C4-2B (cell line): ENCODE data around the gene MYH6.
"Not testable (repeated sequence)": the region's sequence is repeated elsewhere in the genome, so short reads cannot be mapped to it uniquely, and the experiment has no call there.

Source experiments
- H3K27ac ChIP-seq: fragments of 450-650 bp; 2 replicates; pipeline ENCODE4 v1.5.1; 2017
- CTCF ChIP-seq: fragments of 450-650 bp; conservative IDR thresholded peaks from 2 replicates; pipeline ENCODE4 v1.5.1; 2017; ENCODE audit warnings: mild to moderate bottlenecking
- ZFX ChIP-seq: fragments of 450-650 bp; IDR thresholded peaks from 2 replicates; pipeline ENCODE4 v1.6.1; 2017

The MYH6 gene

DNA sequence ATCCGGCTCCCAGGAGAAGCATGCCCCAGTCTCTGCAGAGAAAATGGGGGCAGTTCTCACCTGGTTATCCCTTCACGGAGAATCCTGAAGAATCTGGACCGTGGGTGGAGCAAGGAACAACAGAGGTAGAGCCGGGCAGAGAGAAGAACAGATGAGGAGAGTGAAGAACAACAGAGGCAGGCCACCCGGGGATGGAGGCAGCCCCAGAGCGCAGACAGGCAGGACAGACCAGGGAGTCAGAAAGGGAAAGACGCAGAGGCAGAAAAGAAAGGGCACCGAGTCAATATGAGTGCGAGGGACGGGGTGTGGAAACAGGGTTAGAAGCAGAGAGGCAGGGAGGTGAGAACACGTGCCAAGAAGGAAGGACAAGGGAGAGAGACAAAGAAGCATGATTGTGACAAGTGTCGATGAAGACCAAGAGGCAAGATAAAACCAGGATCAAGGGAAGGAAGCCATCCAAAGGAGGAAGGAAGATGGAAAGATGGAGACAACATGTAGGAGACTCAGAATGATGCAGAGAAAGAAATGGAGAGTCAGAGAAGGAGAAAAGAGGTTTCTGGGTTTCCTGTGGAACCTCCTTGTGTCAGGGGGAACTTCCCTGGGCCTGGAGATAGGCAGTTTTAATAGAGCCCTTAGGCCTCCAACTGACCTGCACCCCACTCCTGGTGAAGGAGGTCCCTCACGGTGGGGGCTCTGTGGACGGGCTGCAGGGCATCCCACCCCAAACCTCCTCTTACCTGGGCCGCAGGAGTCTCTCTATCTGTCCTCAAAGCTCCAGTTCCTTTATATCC is at the start of gene MYH6:
Gene MYH6, minus strand, starts transcription at position 758 of the 791 bp plus-strand sequence. CDS start 1,050 bp downstream, outside the sequence.
- no peak for TF ChIP-seq ZFX
- no peak for TF ChIP-seq CTCF
- H3K27ac ChIP-seq: no peak within 1 kb of the TSS

GRCh38 chr14:23456883-23457586 is 49.0 kb upstream of the MYH6 start:
- not testable (repeated sequence) for H3K27ac ChIP-seq
- peak; percentile 32 for TF ChIP-seq CTCF

DNA sequence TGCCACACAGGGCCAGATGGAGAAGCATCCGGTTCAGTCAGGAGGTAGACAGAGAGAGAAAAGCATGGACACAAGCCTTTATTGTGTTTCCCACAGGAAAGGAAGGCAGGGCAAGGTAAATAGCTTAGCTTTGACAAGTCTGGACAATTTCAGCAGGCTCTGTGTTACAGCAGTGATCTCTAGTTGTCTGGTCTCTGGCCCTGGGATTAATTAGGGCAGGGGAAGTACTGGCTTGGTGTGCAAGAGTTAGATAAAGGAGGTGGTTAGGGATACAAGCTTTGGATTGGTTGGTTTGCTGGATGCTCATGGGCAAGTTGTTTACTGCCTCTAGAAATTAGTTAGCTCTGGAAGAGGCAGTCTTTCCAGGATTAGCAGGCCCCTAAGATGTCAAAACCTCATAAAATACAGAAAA is 46.4 kb upstream of the MYH6 start:
- H3K27ac ChIP-seq: no peak overlapping the region
- TF ChIP-seq ZFX (no peak), CTCF (no peak)

- TF ChIP-seq ZFX (no peak), CTCF (no peak)
Measured at GRCh38 chr14:23452237-23452636, 44.2 kb upstream of the MYH6 start.

DNA sequence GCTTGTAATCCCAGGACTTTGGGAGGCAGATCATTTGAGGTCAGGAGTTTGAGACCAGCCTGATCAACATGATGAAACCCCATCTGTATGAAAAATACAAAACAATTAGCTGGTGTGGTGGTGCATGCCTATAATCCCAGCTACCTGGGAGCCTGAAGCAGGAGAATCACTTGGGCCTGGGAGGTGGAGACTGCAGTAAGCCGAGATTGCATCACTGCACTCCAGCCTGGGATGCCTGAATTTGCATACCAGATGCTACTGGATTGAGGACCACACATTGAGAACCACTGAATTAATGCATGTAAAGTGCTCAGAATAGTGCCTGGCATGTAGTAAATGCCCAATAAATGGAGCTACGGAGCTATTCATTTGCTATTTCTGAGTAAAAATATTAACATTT is 42.3 kb upstream of the MYH6 start:
- TF ChIP-seq ZFX: no peak
- TF ChIP-seq CTCF: no peak
- H3K27ac ChIP-seq: no peak overlapping the region

More at GRCh38 chr14:23452237-23452636, 44.2 kb upstream of the MYH6 start:
- no peak overlapping the region for H3K27ac ChIP-seq

GRCh38 chr14:23449314-23449713 is 41.2 kb upstream of the MYH6 start:
- H3K27ac ChIP-seq: no peak overlapping the region
- TF ChIP-seq CTCF (no peak), ZFX (no peak)
